GM12892 (cell line): ENCODE measurements around the gene SNX13.

ENCODE experiments used
- POLR2A ChIP-seq: IDR thresholded peaks from 2 replicates; pipeline ENCODE4 v1.6.1; 2011; ENCODE audit warnings: low read depth, low read length, control low read depth
- POLR2AphosphoS5 ChIP-seq: IDR thresholded peaks from 2 replicates; pipeline ENCODE4 v1.6.1; 2011; ENCODE audit warnings: low read depth, low read length, control low read depth
- TAF1 ChIP-seq: IDR thresholded peaks from 2 replicates; pipeline ENCODE4 v1.6.1; 2011; ENCODE audit warnings: low read depth, mild to moderate bottlenecking, control low read depth, low read length, borderline replicate concordance

DNA sequence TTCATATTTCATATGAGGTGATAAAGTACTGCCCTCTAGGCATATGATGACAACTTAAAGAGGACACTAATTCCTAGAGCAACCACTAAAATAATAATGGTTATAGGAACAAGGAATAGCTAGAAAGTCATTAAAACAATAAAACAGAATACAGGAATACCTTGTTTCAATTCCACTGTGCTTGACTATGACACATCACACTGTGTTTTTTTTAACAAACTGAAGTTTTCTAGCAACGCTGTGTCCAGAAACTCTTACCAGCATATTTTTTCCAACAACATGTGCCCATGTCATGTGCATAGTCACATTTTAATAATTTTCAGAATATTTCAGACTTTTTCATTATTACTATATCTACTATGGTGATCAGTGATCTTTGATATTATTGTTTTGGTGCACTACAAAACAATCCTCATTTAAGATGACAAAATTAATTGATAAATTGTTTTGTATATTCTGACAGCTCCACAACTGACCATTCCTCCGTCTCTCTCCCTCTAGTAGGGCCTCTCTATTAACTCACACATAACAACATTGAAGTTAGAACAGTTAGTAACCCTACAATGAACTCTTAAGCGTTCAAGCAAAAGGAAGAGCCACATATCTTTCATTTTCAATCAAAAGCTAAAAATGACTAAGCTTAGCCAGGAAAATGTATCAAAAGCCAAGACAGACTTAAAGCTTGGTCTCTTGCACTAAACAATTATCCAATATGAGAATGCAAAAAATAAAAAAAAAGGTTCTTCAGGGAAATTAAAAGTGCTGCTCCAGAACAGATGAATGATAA, 85.8 kb downstream of the SNX13 start:
- TF ChIP-seq TAF1 (no peak), POLR2A (no peak), POLR2AphosphoS5 (no peak)
